Glomerular endothelial cell (primary cell): Measurements from ENCODE around the gene BMPR1B. TPM values are rescaled to one million over a fixed set of nuclear protein-coding genes. Genes with fewer than 3 reads are reported as not detected.
A peak's percentile ranks its signal among the peaks of the same experiment; 100 is the strongest.
"Not testable (repeated sequence)": the region's sequence is repeated elsewhere in the genome, so short reads cannot be mapped to it uniquely, and the experiment has no call there.

Experiments
- DNase-seq: peaks from one replicate; pipeline ENCODE4 v3.0.0-alpha.2; 2011; ENCODE audit warnings: low read depth, low spot score; ENCODE audit errors: extremely low read depth
- total RNA-seq: library from RNA; depleted of rRNA; stranded (reverse); fragments of >200 nt; gene quantifications from 2 replicates; pipeline ENCODE4 v1.2.3, GENCODE V29; 2015

BMPR1B gene
- total RNA-seq, 1 donor from 2014 or later = 0.88 TPM

GRCh38 chr4:95120456-95120855, 362.7 kb downstream of the BMPR1B start:
- no peak for DNase-seq

GRCh38 chr4:95122001-95122400, 364.2 kb downstream of the BMPR1B start:
- no peak for DNase-seq

- DNase-seq = no peak
Measured at GRCh38 chr4:95124906-95125504, 367.2 kb downstream of the BMPR1B start.

DNA sequence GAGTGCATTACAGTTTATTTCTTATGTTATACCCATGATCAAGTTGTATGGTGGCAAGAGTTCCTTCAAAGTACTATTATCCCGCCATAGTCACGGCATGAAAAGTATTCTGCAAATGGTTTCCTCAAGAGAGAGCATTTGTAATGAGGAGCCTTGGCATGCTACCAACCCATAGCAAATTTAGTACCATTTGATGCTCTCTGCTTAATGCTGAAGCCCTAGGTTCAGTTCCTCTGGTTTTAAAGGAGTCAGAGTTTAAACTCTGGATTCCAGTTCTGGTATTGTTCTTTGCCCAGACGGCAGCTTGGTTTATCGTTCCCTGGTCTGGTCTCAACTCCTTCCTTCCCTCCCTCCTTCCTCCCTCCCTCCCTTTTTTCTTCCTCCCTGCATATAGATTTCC, 371.3 kb downstream of the BMPR1B start:
- no peak for DNase-seq

DNA sequence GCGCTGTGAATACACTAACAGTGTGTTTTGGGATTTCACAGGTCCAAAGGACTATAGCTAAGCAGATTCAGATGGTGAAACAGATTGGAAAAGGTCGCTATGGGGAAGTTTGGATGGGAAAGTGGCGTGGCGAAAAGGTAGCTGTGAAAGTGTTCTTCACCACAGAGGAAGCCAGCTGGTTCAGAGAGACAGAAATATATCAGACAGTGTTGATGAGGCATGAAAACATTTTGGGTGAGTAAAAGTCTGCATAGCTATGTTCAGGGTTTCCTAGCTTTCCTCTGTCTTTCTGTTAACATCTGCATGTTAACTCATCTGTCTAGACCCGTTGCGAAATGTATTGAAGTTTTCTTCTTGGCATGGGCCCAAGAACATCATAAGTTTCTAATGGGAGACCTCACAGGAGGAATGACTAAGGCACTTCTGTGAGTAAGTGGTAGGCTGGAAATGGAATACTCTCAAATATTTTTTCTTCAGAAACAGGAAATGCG, 372.1 kb downstream of the BMPR1B start:
- peak; percentile 97 for DNase-seq

DNA sequence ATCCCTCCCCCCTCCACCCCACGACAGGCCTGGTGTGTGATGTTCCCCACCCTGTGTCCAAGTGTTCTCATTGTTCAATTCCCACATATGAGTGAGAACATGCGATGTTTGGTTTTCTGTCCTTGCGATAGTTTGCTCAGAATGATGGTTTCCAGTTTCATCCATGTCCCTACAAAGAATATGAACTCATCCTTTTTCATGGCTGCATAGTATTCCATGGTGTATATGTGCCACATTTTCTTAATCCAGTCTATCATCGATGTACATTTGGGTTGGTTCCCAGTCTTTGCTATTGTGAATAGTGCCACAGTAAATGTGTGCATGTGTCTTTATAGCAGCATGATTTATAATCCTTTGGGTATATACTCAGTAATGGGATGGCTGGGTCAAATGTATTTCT, 376.3 kb downstream of the BMPR1B start:
- DNase-seq = not testable (repeated sequence)

- DNase-seq = not testable (repeated sequence)
Measured at GRCh38 chr4:95139424-95139823, 381.7 kb downstream of the BMPR1B start.

GRCh38 chr4:95141361-95141760, 383.6 kb downstream of the BMPR1B start:
- DNase-seq = no peak

- DNase-seq = no peak
Measured at GRCh38 chr4:95142932-95143331, 385.2 kb downstream of the BMPR1B start.

DNA sequence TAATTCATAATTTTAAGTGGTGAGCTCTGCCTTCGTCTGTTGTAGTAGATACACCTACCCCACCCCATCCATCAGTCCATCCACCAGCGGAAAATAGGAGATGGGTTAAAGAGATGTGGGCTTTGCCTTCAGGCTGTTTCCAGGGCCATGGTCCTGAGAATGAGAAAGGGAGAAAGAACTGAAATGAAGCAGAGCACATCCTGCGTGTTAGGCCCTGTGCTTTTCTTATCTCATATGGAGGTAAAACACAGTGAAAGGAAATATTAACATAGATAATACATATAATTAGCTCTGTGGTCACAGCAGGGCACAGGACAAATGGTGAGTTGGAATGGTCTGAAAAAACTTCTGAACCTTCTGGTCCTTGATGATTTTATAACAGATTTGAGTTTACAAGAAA, 393.5 kb downstream of the BMPR1B start:
- no peak for DNase-seq

- DNase-seq = no peak
Measured at GRCh38 chr4:95153182-95153581, 395.4 kb downstream of the BMPR1B start.

GRCh38 chr4:95155759-95156451, 398.1 kb downstream of the BMPR1B start:
- DNase-seq = peak; percentile 23

GRCh38 chr4:95156452-95156765, 398.7 kb downstream of the BMPR1B start:
- no peak for DNase-seq

DNA sequence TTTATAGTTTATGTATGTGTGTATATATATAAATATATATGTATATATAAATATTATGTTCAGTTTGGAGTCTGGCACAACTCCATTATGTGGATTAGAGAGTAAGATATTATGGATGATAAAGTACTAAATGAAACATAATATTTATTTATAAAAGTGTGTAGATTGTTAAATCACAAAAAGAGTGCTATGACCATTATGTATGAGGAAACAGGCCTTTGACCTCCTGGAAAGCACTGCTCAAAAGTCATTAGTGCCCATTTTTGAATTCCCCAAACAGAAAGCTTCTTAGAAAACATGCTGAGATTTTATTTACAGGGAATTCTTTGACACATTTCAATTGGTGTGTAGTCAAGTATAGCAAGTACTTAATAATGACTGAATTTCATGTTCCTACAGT, 399.8 kb downstream of the BMPR1B start:
- DNase-seq = no peak

- DNase-seq = no peak
Measured at GRCh38 chr4:95158045-95158444, 400.3 kb downstream of the BMPR1B start.

DNA sequence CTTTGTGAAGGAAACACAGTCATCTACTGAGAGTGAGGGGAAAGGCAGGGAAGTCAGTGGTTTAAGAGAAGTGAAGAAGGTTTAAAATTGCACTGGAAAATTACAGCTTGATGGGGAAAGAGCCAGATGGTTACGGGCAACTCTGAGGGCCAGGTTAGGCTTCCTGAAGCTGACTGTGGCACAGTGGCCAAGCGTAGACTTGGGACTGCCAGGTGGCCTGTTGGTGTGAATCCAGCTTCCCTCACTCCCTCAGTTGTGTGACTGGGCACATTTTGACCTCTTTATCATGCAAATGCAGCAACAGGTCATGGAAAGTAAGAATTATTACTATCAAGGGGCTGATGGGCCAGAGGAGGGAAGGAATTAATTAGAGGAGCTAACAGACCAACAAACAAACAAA, 400.9 kb downstream of the BMPR1B start:
- no peak for DNase-seq

DNA sequence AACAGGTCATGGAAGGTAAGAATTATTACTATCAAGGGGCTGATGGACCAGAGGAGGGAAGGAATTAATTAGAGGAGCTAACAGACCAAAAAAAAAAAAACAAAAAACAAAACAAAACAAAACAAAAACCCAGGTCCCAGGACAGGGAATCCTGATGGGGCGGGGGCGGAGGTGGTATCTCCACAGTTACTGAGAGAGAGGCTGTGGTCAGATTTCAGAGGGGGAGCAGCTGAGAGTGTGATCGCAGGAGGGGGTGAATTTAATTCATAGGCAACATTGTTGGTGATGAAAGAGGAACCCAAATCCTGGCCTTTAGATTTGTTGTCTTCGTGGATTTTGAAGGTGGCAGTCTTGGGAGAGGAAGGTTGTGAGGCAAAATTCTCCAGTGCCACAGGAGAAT, 401.6 kb downstream of the BMPR1B start:
- no peak for DNase-seq

- DNase-seq = no peak
Measured at GRCh38 chr4:95161781-95162469, 404.2 kb downstream of the BMPR1B start.

DNA sequence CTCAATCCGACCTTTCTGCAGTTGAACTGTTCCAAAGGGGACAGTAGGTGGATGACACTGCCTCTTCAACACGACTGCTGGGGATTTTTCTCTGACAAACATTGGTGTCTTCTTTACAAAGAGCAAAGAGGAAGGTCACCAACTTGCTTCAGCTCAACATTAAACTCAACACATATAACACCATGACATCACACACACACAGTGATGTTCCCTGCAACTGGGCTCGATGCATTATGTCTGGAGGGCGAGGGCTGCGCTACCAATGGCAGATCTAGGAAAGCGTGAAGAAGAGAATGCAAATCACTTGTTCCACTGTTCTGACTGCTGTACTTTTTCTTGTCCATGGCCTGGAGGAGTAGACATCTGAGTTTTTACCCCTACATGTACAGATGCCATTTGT, 405.1 kb downstream of the BMPR1B start:
- DNase-seq = no peak

- peak; percentile 50 for DNase-seq
Measured at GRCh38 chr4:95165926-95166524, 408.3 kb downstream of the BMPR1B start.

GRCh38 chr4:95167805-95168204, 410.1 kb downstream of the BMPR1B start:
- DNase-seq = no peak

GRCh38 chr4:95170176-95170575, 412.4 kb downstream of the BMPR1B start:
- DNase-seq = no peak
